BJ (cell line): ENCODE data around the gene JOSD2. TPM values are rescaled to one million over a fixed set of nuclear protein-coding genes. Genes with fewer than 3 reads are reported as not detected.
A peak's percentile ranks its signal among the peaks of the same experiment; 100 is the strongest.

Experiments used
- CTCF ChIA-PET: fragments of 350-600 bp; formaldehyde crosslinking; extraction: SDS; loops from one replicate; lab custom pipeline; 2021; ENCODE audit warnings: antibody characterized with exemption, inconsistent platforms; lab: Yijun Ruan, JAX
- POLR2A ChIA-PET: fragments of 300-600 bp; sonication (Branson Sonifier 250); formaldehyde crosslinking; extraction: SDS; loops from one replicate; lab custom pipeline; 2021; ENCODE audit warnings: antibody characterized with exemption; lab: Charles Lee
- DNase-seq: peaks from one replicate; pipeline ENCODE4 v3.0.0-alpha.2; 2011; ENCODE audit warnings: low read depth
- H3K27me3 ChIP-seq: 2 replicates; pipeline ENCODE4 v1.6.0; 2011; ENCODE audit warnings: low read length; ENCODE audit not compliant: control insufficient read depth, insufficient read depth
- H3K36me3 ChIP-seq: 2 replicates; pipeline ENCODE4 v1.5.1; 2011; ENCODE audit warnings: low read length; ENCODE audit not compliant: control insufficient read depth, insufficient read depth
- H3K4me3 ChIP-seq: 2 replicates; pipeline ENCODE4 v1.5.1; 2011; ENCODE audit warnings: low read depth, mild to moderate bottlenecking, control low read depth, low read length
- polyA plus RNA-seq: library from polyadenylated mRNA; depleted of rRNA; stranded (reverse); fragments of >200 nt; gene quantifications from 2 replicates; pipeline ENCODE4 v1.2.3, GENCODE V29; 2011
- TF ChIP-seq, protein P1 (sequence below): IDR thresholded peaks from 2 replicates; pipeline ENCODE4 v1.5.1; 2011; ENCODE audit warnings: low read depth, mild to moderate bottlenecking, control low read depth, inconsistent platforms, low read length, moderate library complexity; ENCODE audit not compliant: insufficient read depth

Gene JOSD2
- polyA plus RNA-seq, 1 experiment = 44.9 TPM

DNA sequence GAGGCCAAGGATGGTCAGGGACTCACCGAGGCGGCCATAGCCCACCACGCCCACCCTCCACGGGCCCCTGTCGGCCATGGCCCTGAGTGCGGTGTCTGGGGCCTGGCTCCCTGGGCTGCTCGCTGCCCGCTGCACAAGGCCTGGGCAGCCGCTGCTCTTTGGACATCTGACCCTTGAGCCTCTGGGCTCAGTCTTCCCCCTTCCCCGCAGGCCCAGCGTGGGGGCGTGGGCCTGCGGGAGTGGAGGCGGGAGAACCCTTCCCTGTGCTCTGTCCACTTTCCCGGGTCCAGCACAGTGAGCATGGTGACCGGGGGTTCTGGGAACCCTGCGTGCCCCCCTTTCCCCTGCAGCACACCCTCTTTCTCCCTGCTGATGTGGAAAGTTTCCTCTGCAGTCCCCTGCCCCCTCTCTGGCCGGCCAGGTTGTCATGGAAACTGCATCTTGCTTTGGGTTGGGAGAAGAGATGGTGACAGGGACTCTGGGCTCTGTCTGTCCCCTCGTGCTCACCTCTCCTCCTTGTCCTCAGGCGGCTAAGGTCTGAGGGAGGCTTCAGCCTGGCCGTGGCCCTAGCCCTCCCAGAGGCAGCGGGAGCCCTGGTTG lies 2.9 kb upstream of the JOSD2 start, which contains the start of gene ASPDH:
ASPDH (minus strand) TSS at position 168 of the 600 bp plus-strand sequence; CDS start at position 78, 90 bp downstream.
- CTCF ChIA-PET = interaction anchor here (1.4 kb wide), 1 partner anchor 157 kb away, joined by 3 read pairs; no protein-coding TSS in a partner anchor

DNA sequence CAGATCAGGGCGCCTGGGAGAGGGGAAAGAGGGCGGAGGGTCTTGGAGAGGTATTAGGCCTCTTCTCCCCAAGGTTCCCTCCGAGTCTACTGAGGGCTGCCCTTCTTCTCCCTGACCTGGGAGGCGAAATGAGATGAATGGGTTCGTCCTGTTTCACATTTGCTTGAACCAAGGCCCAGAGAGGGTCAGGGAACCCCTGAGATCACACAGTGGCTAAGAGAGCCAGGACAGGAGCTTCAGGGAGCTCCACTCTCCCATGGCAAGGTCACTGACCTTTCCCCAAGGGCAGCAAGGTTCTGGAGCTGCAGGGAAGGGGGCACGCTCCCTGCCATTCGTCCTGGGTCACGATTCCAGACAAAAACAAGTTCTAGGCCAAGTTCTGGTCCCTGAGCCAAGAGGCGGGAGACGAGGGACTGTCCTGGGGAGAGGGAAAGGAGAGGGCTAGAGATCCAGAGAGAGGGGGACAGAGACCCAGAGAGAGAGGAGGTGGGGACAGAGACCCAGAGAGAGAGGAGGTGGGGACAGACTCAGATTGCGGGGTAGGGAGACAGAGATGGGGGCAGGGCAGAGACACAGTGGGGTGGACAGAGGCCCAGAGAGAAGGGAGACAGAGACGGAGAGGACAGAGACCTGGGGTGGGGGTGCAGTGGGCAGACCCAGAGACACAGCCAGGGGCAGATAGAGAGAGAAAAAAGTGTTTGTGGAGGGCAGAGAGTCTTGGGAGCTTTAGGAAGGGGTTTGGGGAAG lies 2.2 kb upstream of the JOSD2 start:
- DNase-seq = no peak
- TF ChIP-seq, protein P1, sequence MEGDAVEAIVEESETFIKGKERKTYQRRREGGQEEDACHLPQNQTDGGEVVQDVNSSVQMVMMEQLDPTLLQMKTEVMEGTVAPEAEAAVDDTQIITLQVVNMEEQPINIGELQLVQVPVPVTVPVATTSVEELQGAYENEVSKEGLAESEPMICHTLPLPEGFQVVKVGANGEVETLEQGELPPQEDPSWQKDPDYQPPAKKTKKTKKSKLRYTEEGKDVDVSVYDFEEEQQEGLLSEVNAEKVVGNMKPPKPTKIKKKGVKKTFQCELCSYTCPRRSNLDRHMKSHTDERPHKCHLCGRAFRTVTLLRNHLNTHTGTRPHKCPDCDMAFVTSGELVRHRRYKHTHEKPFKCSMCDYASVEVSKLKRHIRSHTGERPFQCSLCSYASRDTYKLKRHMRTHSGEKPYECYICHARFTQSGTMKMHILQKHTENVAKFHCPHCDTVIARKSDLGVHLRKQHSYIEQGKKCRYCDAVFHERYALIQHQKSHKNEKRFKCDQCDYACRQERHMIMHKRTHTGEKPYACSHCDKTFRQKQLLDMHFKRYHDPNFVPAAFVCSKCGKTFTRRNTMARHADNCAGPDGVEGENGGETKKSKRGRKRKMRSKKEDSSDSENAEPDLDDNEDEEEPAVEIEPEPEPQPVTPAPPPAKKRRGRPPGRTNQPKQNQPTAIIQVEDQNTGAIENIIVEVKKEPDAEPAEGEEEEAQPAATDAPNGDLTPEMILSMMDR = no peak
- ChIA-PET CTCF (interaction anchor here (0.6 to 1.4 kb wide), 3 partner anchors 41 to 156 kb away, joined by 3 read pairs; no protein-coding TSS in a partner anchor), POLR2A (no interaction called here)
- Histone ChIP-seq H3K27me3 (no peaks in the 10 kb centered on the region), H3K36me3 (no peaks in the 10 kb centered on the region), H3K4me3 (no peak overlapping the region)

More for the DNA sequence above, 2.9 kb upstream of the JOSD2 start, which contains the start of gene ASPDH:
- Histone ChIP-seq H3K36me3 (no peaks in the 10 kb centered on the region), H3K4me3 (no peak within 1 kb of the TSS), H3K27me3 (no peaks in the 10 kb centered on the region)
- DNase-seq = no peak
- TF ChIP-seq, protein P1 = no peak
- POLR2A ChIA-PET = no interaction called here

DNA sequence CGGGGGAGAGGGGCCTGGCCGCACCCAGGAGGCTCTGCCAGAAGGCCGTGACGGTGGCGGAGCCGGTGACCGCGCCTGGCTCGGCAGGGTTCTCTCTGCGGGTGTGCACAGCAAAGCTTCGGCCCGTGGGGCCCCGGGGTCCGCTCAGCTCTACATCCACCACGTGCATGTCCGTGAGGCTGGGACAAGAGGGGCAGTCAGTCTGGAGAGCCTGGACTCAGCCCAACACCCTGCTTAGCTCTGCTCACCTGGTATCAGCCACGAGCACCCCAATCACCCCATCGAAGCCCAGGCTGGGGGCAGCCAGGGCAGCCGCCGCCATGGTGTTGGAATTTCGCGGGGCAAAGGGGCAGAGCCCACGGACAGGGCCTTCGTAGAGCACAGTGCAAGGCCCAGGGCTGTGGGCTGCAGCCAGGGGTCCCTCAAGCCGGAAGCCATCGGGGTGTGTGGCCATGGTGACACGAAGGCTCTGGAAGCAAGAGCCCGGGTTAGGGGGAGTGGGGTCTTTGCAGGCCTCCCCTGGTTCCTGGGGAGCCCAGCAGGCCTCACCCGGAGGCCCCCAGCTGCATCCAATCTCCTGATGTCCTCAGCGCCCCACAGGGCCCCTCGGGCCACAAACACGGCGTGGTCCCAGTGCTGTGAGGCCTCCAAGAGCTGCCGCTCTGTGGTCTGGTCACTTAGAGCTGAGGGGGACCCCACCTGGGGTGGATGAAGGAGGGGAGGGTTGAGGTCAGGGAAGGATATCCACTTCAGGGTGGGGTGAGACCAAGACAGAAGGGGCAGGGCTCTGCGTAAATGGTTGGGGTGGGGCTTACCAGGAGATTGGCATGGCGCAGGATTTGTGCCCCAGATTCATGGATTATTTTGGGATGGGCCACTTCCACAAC lies 1.4 kb upstream of the JOSD2 start:
- POLR2A ChIA-PET = no interaction called here

DNA sequence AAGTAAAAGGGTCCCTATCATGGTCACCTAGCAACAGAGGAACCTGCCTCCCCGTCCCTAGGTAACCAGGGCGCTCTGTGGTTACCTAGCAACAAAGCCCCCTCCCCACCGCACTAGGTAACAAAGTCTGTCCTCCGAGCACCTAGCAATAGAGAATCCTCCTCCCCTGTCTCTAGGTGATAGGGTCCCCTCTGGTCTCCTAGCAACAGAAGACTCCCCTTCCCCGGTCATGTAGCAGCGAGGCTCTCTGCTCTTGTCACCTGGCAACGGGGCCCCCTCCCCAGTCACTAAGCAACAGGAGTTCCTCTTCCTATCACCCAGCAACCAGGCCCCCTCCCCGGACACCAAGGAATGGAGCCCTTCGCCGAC lies 307 bp downstream of the JOSD2 start:
- Histone ChIP-seq H3K36me3 (no peaks in the 10 kb centered on the region; the same call in 1 of the 2 replicates), H3K27me3 (no peaks in the 10 kb centered on the region), H3K4me3 (peak overlapping the region; percentile 94)
- ChIA-PET POLR2A (no interaction called here), CTCF (interaction anchor here (1.0 to 2.0 kb wide), 5 partner anchors 27 to 273 kb away, joined by 4 to 5 read pairs (median 5); no protein-coding TSS in a partner anchor)
- TF ChIP-seq, protein P1 = no peak
- DNase-seq = no peak

More for the DNA sequence above, 1.4 kb upstream of the JOSD2 start:
- Histone ChIP-seq H3K4me3 (peak overlapping the region; percentile 70), H3K27me3 (no peaks in the 10 kb centered on the region), H3K36me3 (no peaks in the 10 kb centered on the region; the same call in 1 of the 2 replicates)
- TF ChIP-seq, protein P1 = no peak
- CTCF ChIA-PET = interaction anchor here (0.6 to 2.0 kb wide), 7 partner anchors 25 to 155 kb away, joined by 3 to 5 read pairs (median 3); no protein-coding TSS in a partner anchor
- no peak for DNase-seq
